Endodermal cell (in vitro differentiated cells): ENCODE results near the gene KLF16. TPM values are rescaled to one million over a fixed set of nuclear protein-coding genes. Genes with fewer than 3 reads are reported as not detected.
A peak's percentile ranks its signal among the peaks of the same experiment; 100 is the strongest.
"Not testable (repeated sequence)": the region's sequence is repeated elsewhere in the genome, so short reads cannot be mapped to it uniquely, and the experiment has no call there.

Experiments
- DNase-seq: peaks from one replicate; pipeline ENCODE4 v3.0.0-alpha.2; 2017
- H3K27ac ChIP-seq: 2 replicates; pipeline ENCODE4 v1.5.1; 2013; ENCODE audit warnings: mild to moderate bottlenecking, low read depth, low read length, moderate library complexity
- H3K27me3 ChIP-seq: 2 replicates; pipeline ENCODE4 v1.6.1; 2013; ENCODE audit warnings: mild to moderate bottlenecking, low read length, moderate library complexity; ENCODE audit not compliant: insufficient read depth, control insufficient read depth, poor library complexity, severe bottlenecking
- H3K36me3 ChIP-seq: 2 replicates; pipeline ENCODE4 v1.7.0; 2013; ENCODE audit warnings: mild to moderate bottlenecking, low read length, moderate library complexity; ENCODE audit not compliant: control insufficient read depth, insufficient read depth
- H3K4me1 ChIP-seq: one replicate; pipeline ENCODE4 v1.7.0; 2013; ENCODE audit warnings: low read length; ENCODE audit not compliant: control insufficient read depth, insufficient read depth
- H3K4me3 ChIP-seq: 2 replicates; pipeline ENCODE4 v1.5.1; 2013; ENCODE audit warnings: mild to moderate bottlenecking, low read length, moderate library complexity
- H3K9ac ChIP-seq: 2 replicates; pipeline ENCODE4 v1.6.1; 2013; ENCODE audit warnings: mild to moderate bottlenecking, low read length, moderate library complexity; ENCODE audit not compliant: poor library complexity, severe bottlenecking; ENCODE audit errors: extremely low read depth
- H3K9me3 ChIP-seq: 2 replicates; pipeline ENCODE4 v1.6.1; 2013; ENCODE audit warnings: mild to moderate bottlenecking, low read length, moderate library complexity; ENCODE audit not compliant: control insufficient read depth
- H3K27ac Mint-ChIP-seq: 2 replicates; pipeline ENCODE4 v1.8.0; 2020; ENCODE audit warnings: mixed read lengths
- H3K27me3 Mint-ChIP-seq: 2 replicates; pipeline ENCODE4 v1.8.0; 2021; ENCODE audit warnings: mild to moderate bottlenecking, mixed read lengths; ENCODE audit not compliant: insufficient read depth
- H3K36me3 Mint-ChIP-seq: 2 replicates; pipeline ENCODE4 v1.8.0; 2020; ENCODE audit warnings: low read depth, mixed read lengths
- H3K4me1 Mint-ChIP-seq: 2 replicates; pipeline ENCODE4 v1.8.0; 2020; ENCODE audit warnings: mixed read lengths
- H3K4me3 Mint-ChIP-seq: 2 replicates; pipeline ENCODE4 v1.8.0; 2020; ENCODE audit warnings: mild to moderate bottlenecking, moderate library complexity, mixed read lengths
- H3K9me3 Mint-ChIP-seq: 2 replicates; pipeline ENCODE4 v1.8.0; 2020; ENCODE audit warnings: mild to moderate bottlenecking, mixed read lengths
- CTCF ChIP-seq: fragments of 200-600 bp; sonication (generic); conservative IDR thresholded peaks from 2 replicates; pipeline ENCODE4 v1.5.0; 2021; ENCODE audit warnings: antibody characterized with exemption, mild to moderate bottlenecking
- WGBS, 2 experiments: methylation state at CpG; one replicate each; pipeline versions ENCODE4 v1.1.5 to v1.1.7; 2013; ENCODE audit warnings: missing lambda C conversion rate in 2 of 2, mixed read lengths in 1 of 2; ENCODE audit not compliant: insufficient coverage in 1 of 2, insufficient read length in 1 of 2; 5-methylcytosine and 5-hydroxymethylcytosine counted together
- total RNA-seq, 2 donors: library from RNA; stranded (reverse); fragmentation: NEBNext Ultra II Directional in 1 of 2; extraction: Animal tissue kit (Norgen Biotek cat#: 25700) in 1 of 2; gene quantifications; 2 replicates in 1 of 2; 3 replicates in 1 of 2; pipeline ENCODE4 v1.2.1, GENCODE V29; 2021

Gene KLF16
- total RNA-seq, 2 donors from 2014 or later = 39.0 to 42.9 TPM

DNA sequence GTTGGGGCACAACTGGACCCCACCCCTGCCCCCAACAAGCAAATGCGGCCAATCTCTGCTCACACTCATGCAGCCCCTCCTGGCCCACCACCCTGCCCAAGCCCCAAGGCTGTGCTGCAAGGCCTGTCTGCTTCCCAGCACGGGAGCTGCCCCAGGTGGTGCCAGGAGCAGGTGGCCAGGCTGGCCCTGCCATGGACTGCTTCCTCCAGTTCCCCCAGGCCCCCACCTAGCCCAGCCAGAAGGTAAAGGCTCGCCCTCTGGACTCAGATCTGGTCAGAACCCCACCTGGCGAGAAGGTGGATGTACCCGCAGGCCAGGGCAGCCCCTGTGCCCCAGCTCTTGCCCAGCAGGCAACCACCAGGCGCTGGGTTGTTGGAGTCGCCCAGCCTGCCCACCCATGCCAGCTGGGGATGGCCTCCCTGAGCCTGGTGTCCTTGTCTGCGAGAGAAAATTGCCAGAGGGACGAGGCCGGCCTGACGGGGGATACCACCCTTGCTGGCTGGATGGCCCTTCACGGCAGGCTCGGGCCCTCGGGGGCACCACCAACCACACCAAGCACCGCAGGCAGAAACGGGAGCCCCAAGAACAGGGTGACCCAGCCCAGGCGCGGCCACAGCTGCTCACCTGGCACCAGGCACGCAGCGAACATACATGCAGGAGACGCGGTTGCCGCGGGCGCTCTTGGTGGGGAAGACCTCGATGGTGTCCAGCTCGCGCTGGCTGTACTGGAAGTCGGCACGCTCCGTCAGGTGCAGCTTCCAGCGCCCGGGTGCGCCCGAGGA is 17.4 kb upstream of the KLF16 start:
- no peak overlapping the region for H3K27ac Mint-ChIP-seq
- H3K36me3 Mint-ChIP-seq = peaks cover 1% of the 10 kb centered on the region
- no peaks in the 10 kb centered on the region for H3K36me3 ChIP-seq
- H3K27me3 Mint-ChIP-seq = peaks cover 3% of the 10 kb centered on the region
- no peak for DNase-seq
- H3K9ac ChIP-seq = no peak overlapping the region
- no peak for TF ChIP-seq CTCF
- no peaks in the 10 kb centered on the region for H3K9me3 ChIP-seq
- H3K4me1 Mint-ChIP-seq = peaks cover 20% of the 10 kb centered on the region
- WGBS, 2 experiments = 95% methylated on average over 10 to 27 of the region's 35 CpGs
- H3K4me1 ChIP-seq = peaks cover 16% of the 10 kb centered on the region
- no peak overlapping the region for H3K27ac ChIP-seq
- H3K27me3 ChIP-seq = no peaks in the 10 kb centered on the region
- no peak overlapping the region for H3K4me3 ChIP-seq
- no peak overlapping the region for H3K4me3 Mint-ChIP-seq
- no peaks in the 10 kb centered on the region for H3K9me3 Mint-ChIP-seq

- peaks cover 16% of the 10 kb centered on the region for H3K4me1 ChIP-seq
- not testable (repeated sequence) for H3K27me3 ChIP-seq, H3K36me3 Mint-ChIP-seq, H3K9ac ChIP-seq, H3K27me3 Mint-ChIP-seq, DNase-seq, H3K4me3 Mint-ChIP-seq, H3K27ac Mint-ChIP-seq, H3K9me3 Mint-ChIP-seq, H3K27ac ChIP-seq, H3K4me3 ChIP-seq, H3K9me3 ChIP-seq, H3K36me3 ChIP-seq
- H3K4me1 Mint-ChIP-seq = peaks cover 24% of the 10 kb centered on the region
- 96 to 97% methylated on average over 7 to 16 of the region's 17 CpGs for WGBS, 2 experiments
Measured at GRCh38 chr19:1879982-1880381, 16.6 kb upstream of the KLF16 start.

- not testable (repeated sequence) for H3K36me3 ChIP-seq, H3K4me3 ChIP-seq, H3K9ac ChIP-seq, H3K36me3 Mint-ChIP-seq, H3K9me3 ChIP-seq, H3K9me3 Mint-ChIP-seq, H3K27ac ChIP-seq, DNase-seq, H3K27me3 Mint-ChIP-seq, H3K27ac Mint-ChIP-seq, H3K27me3 ChIP-seq, H3K4me3 Mint-ChIP-seq
- WGBS, 2 experiments = 91 to 92% methylated on average over 2 to 8 of the region's 8 CpGs
- peaks cover 25% of the 10 kb centered on the region for H3K4me1 Mint-ChIP-seq
- H3K4me1 ChIP-seq = peaks cover 16% of the 10 kb centered on the region
Measured at GRCh38 chr19:1878583-1878982, 15.2 kb upstream of the KLF16 start.

DNA sequence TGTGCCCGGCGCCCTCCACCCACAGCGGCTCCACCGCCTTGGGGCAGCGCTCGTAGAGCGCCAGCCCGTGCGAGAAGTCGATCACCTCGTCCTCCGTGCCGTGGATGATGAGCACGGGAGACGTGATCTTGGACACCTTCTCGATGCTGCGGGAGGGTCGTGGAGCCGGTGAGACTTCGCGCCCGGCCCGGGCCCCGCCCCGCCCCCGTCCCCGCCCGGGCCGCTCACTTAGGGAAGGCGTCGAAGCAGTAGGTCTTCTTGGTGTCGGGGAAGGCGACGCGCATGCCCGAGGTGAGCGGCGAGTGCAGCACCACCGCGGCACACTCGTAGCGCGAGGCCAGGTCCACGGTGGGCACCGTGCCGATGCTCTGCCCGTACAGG is 13.9 kb upstream of the KLF16 start:
- not testable (repeated sequence) for H3K4me1 ChIP-seq, H3K27me3 ChIP-seq, H3K27ac ChIP-seq, H3K9me3 ChIP-seq, H3K36me3 Mint-ChIP-seq, H3K36me3 ChIP-seq, H3K27ac Mint-ChIP-seq, H3K4me3 ChIP-seq, H3K4me3 Mint-ChIP-seq, H3K27me3 Mint-ChIP-seq, H3K9ac ChIP-seq, H3K9me3 Mint-ChIP-seq
- peaks cover 17% of the 10 kb centered on the region for H3K4me1 Mint-ChIP-seq
- peak; percentile 68 for DNase-seq
- WGBS, 2 experiments = 61 to 75% methylated on average over 4 to 28 of the region's 47 CpGs
